H9 (cell line): ENCODE measurements around the gene DNAJC18. TPM values are rescaled to one million over a fixed set of nuclear protein-coding genes. Genes with fewer than 3 reads are reported as not detected.
A peak's percentile ranks its signal among the peaks of the same experiment; 100 is the strongest.

Experiments used
- DNase-seq: peaks from one replicate; pipeline ENCODE4 v3.0.0-alpha.2; 2017
- H2AFZ ChIP-seq: one replicate; pipeline ENCODE4 v1.6.1; 2013; ENCODE audit warnings: mild to moderate bottlenecking, low read length, control low read depth, moderate library complexity
- H2AK5ac ChIP-seq: 2 replicates; pipeline ENCODE4 v1.6.1; 2013; ENCODE audit warnings: low read length, control low read depth, mixed read lengths; ENCODE audit not compliant: insufficient read length
- H2BK120ac ChIP-seq: one replicate; pipeline ENCODE4 v1.6.1; 2013; ENCODE audit warnings: low read depth, mild to moderate bottlenecking, low read length, control low read depth, inconsistent platforms; ENCODE audit not compliant: poor library complexity, severe bottlenecking
- H2BK12ac ChIP-seq: 2 replicates; pipeline ENCODE4 v1.6.1; 2013; ENCODE audit warnings: low read length, control low read depth, mixed read lengths, low read depth; ENCODE audit not compliant: insufficient read length
- H2BK15ac ChIP-seq: 2 replicates; pipeline ENCODE4 v1.6.1; 2013; ENCODE audit warnings: low read depth, low read length, control low read depth
- H2BK20ac ChIP-seq: one replicate; pipeline ENCODE4 v1.6.1; 2013; ENCODE audit warnings: low read depth, mild to moderate bottlenecking, low read length, control low read depth, inconsistent platforms; ENCODE audit not compliant: poor library complexity, severe bottlenecking
- H2BK5ac ChIP-seq: 2 replicates; pipeline ENCODE4 v1.6.1; 2013; ENCODE audit warnings: low read length, control low read depth, mixed read lengths; ENCODE audit not compliant: insufficient read length
- H3K14ac ChIP-seq: 2 replicates; pipeline ENCODE4 v1.6.1; 2013; ENCODE audit warnings: low read length, control low read depth; ENCODE audit not compliant: insufficient read depth
- H3K18ac ChIP-seq: 2 replicates; pipeline ENCODE4 v1.6.1; 2013; ENCODE audit warnings: low read depth, mild to moderate bottlenecking, mixed read lengths, low read length, control low read depth; ENCODE audit not compliant: insufficient read length
- H3K23ac ChIP-seq: 2 replicates; pipeline ENCODE4 v1.6.1; 2013; ENCODE audit warnings: low read length, control low read depth, mixed read lengths, low read depth; ENCODE audit not compliant: insufficient read length
- H3K23me2 ChIP-seq: 2 replicates; pipeline ENCODE4 v1.6.1; 2013; ENCODE audit warnings: low read depth, mild to moderate bottlenecking, mixed read lengths, low read length, control low read depth; ENCODE audit not compliant: insufficient read length, poor library complexity, severe bottlenecking
- H3K27ac ChIP-seq: 2 replicates; pipeline ENCODE4 v1.5.1; 2013; ENCODE audit warnings: low read length, control low read depth, mixed read lengths, low read depth; ENCODE audit not compliant: insufficient read length
- H3K27me3 ChIP-seq: 2 replicates; pipeline ENCODE4 v1.6.1; 2013; ENCODE audit warnings: low read length, control low read depth, inconsistent platforms; ENCODE audit not compliant: insufficient read depth
- H3K4ac ChIP-seq: 2 replicates; pipeline ENCODE4 v1.6.1; 2013; ENCODE audit warnings: low read depth, mild to moderate bottlenecking, control low read depth, inconsistent platforms, low read length, moderate library complexity
- H3K4me1 ChIP-seq: 2 replicates; pipeline ENCODE4 v1.6.1; 2013; ENCODE audit warnings: low read length, control low read depth, inconsistent platforms; ENCODE audit not compliant: insufficient read depth
- H3K4me2 ChIP-seq: 2 replicates; pipeline ENCODE4 v1.6.1; 2013; ENCODE audit warnings: low read length, control low read depth, mixed read lengths; ENCODE audit not compliant: insufficient read length, insufficient read depth
- H3K56ac ChIP-seq: 2 replicates; pipeline ENCODE4 v1.6.1; 2013; ENCODE audit warnings: low read depth, mild to moderate bottlenecking, mixed read lengths, low read length, control low read depth; ENCODE audit not compliant: insufficient read length
- H3K79me1 ChIP-seq: 2 replicates; pipeline ENCODE4 v1.6.1; 2013; ENCODE audit warnings: low read depth, mild to moderate bottlenecking, moderate library complexity, low read length, control low read depth, inconsistent platforms; ENCODE audit not compliant: insufficient read depth, poor library complexity, severe bottlenecking
- H3K79me2 ChIP-seq: 2 replicates; pipeline ENCODE4 v1.6.1; 2013; ENCODE audit warnings: low read length, control low read depth, inconsistent platforms; ENCODE audit not compliant: insufficient read depth
- H3K9ac ChIP-seq: 2 replicates; pipeline ENCODE4 v1.6.1; 2013; ENCODE audit warnings: low read length, control low read depth, mixed read lengths; ENCODE audit not compliant: insufficient read length; ENCODE audit errors: extremely low read depth
- H3K9me3 ChIP-seq: one replicate; pipeline ENCODE4 v1.6.1; 2013; ENCODE audit warnings: low read depth, low read length, inconsistent platforms; ENCODE audit not compliant: control insufficient read depth
- H3T11ph ChIP-seq: one replicate; pipeline ENCODE4 v1.6.1; 2013; ENCODE audit warnings: mild to moderate bottlenecking, low read length, control low read depth, inconsistent platforms
- H4K20me1 ChIP-seq: one replicate; pipeline ENCODE4 v1.6.1; 2013; ENCODE audit not compliant: control insufficient read depth, insufficient read length, insufficient read depth
- H4K5ac ChIP-seq: 2 replicates; pipeline ENCODE4 v1.6.1; 2013; ENCODE audit warnings: low read depth, mild to moderate bottlenecking, mixed read lengths, low read length, control low read depth; ENCODE audit not compliant: insufficient read length
- H4K8ac ChIP-seq: replicated peaks from 2 replicates; pipeline ENCODE4 v1.6.1; 2013; ENCODE audit warnings: low read length, control low read depth, mixed read lengths, low read depth; ENCODE audit not compliant: insufficient read length
- H4K91ac ChIP-seq: 2 replicates; pipeline ENCODE4 v1.6.1; 2013; ENCODE audit warnings: low read depth, mild to moderate bottlenecking, moderate library complexity, mixed read lengths, low read length, control low read depth; ENCODE audit not compliant: insufficient read length
- H3K27ac Mint-ChIP-seq, 3 experiments: 2 replicates in 2 of 3; 3 replicates in 1 of 3; pipeline ENCODE4 v1.8.0; 2020 to 2021; ENCODE audit warnings: mixed read lengths in 3 of 3, mild to moderate bottlenecking in 1 of 3, moderate library complexity in 1 of 3
- H3K27me3 Mint-ChIP-seq: 2 replicates; pipeline ENCODE4 v1.8.0; 2021; ENCODE audit warnings: low read depth, mild to moderate bottlenecking, moderate library complexity, mixed read lengths
- H3K36me3 Mint-ChIP-seq, 3 experiments: 2 replicates in 2 of 3; 3 replicates in 1 of 3; pipeline ENCODE4 v1.8.0; 2020 to 2021; ENCODE audit warnings: low read depth in 3 of 3, mixed read lengths in 3 of 3; ENCODE audit not compliant: insufficient read depth in 1 of 3
- H3K4me1 Mint-ChIP-seq, 2 experiments: 2 replicates each; pipeline ENCODE4 v1.8.0; 2020; ENCODE audit warnings: mixed read lengths in 2 of 2
- H3K4me3 Mint-ChIP-seq, 2 experiments: 2 replicates in 1 of 2; 3 replicates in 1 of 2; pipeline ENCODE4 v1.8.0; 2020 to 2021; ENCODE audit warnings: mild to moderate bottlenecking in 2 of 2, mixed read lengths in 2 of 2, moderate library complexity in 1 of 2
- H3K9me3 Mint-ChIP-seq, 2 experiments: 2 replicates in 1 of 2; 3 replicates in 1 of 2; pipeline ENCODE4 v1.8.0; 2020; ENCODE audit warnings: mild to moderate bottlenecking in 2 of 2, mixed read lengths in 2 of 2, moderate library complexity in 1 of 2
- CTCF ChIP-seq: fragments of 200-600 bp; sonication (generic); conservative IDR thresholded peaks from 3 replicates; pipeline ENCODE4 v1.8.0; 2021; ENCODE audit warnings: antibody characterized with exemption, mild to moderate bottlenecking
- WGBS: extraction: QIAGEN DNeasy Blood & Tissue Kit; methylation state at CpG from one replicate; pipeline ENCODE4 v1.1.7; 2013; ENCODE audit warnings: missing lambda C conversion rate, low lambda C conversion rate, mixed read lengths; ENCODE audit not compliant: insufficient read length; ENCODE audit errors: extremely low coverage; 5-methylcytosine and 5-hydroxymethylcytosine counted together
- total RNA-seq: library from RNA; stranded (reverse); gene quantifications from 2 replicates; pipeline ENCODE4 v1.2.1, GENCODE V29; 2021

The DNAJC18 gene
- total RNA-seq, 1 experiment from 2014 or later: 26.5 TPM

DNA sequence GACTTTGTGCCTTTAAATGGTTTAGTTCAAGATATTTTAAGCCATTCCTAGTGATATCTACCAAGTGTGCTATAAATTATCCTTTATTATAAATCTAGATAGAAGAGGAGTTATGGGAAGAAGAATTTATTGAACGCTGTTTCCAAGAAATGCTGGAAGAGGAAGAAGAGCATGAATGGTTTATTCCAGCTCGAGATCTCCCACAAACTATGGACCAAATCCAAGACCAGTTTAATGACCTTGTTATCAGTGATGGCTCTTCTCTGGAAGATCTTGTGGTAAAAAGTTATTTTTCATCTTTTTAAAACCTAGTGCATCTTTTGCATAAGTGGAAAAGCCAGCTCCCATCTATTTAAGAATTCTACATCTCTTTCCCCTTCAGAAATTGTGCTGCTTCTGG, 74.9 kb downstream of the DNAJC18 start:
- Histone ChIP-seq H4K5ac (no peak overlapping the region), H3K9me3 (no peaks in the 10 kb centered on the region), H3K4ac (no peak overlapping the region), H4K20me1 (no peaks in the 10 kb centered on the region), H3K9ac (no peak overlapping the region), H3K14ac (no peak overlapping the region), H4K91ac (no peak overlapping the region), H2AK5ac (no peak overlapping the region), H3K18ac (no peak overlapping the region), H2BK20ac (no peak overlapping the region), H3K56ac (no peak overlapping the region), H3T11ph (no peak overlapping the region), H3K4me1 (no peaks in the 10 kb centered on the region), H2BK120ac (no peak overlapping the region), H3K23me2 (no peaks in the 10 kb centered on the region), H2AFZ (no peak overlapping the region), H3K79me2 (peaks cover 4% of the 10 kb centered on the region; the same call in 1 of the 2 replicates), H3K23ac (no peak overlapping the region), H3K27me3 (no peaks in the 10 kb centered on the region), H2BK5ac (no peak overlapping the region), H2BK12ac (no peak overlapping the region), H2BK15ac (no peak overlapping the region), H4K8ac (no peak overlapping the region), H3K79me1 (peaks cover 11% of the 10 kb centered on the region), H3K27ac (no peak overlapping the region), H3K4me2 (no peak overlapping the region)
- no peaks in the 10 kb centered on the region for H3K4me1 Mint-ChIP-seq
- no peaks in the 10 kb centered on the region for H3K9me3 Mint-ChIP-seq
- no peaks in the 10 kb centered on the region for H3K27me3 Mint-ChIP-seq
- H3K36me3 Mint-ChIP-seq: peaks cover 33 to 63% (median 58%) of the 10 kb centered on the region in 3 experiments; a peak in 6 of 7 replicates
- no CpG with 5 or more reads among the region's 2 CpGs for WGBS
- H3K4me3 Mint-ChIP-seq: no peak overlapping the region
- DNase-seq: no peak
- TF ChIP-seq CTCF: no peak
- 0 out of 7 replicates have a peak overlapping the region, but pooled peaks of 1 of the 3 experiments have one; percentile 34 for H3K27ac Mint-ChIP-seq
